Peyer's patch (tissue), 4 donors: ENCODE measurements around the gene ZNF761. TPM values are rescaled to one million over a fixed set of nuclear protein-coding genes. Genes with fewer than 3 reads are reported as not detected.
"Not testable (repeated sequence)": the region's sequence is repeated elsewhere in the genome, so short reads cannot be mapped to it uniquely, and the experiment has no call there.

ENCODE experiments used
- DNase-seq, 3 donors: peaks; one replicate each; pipeline ENCODE4 v3.0.0-alpha.2; 2017 to 2019
- H3K27ac ChIP-seq, 4 donors: fragments of 200-600 bp; sonication (generic); one replicate each; pipeline ENCODE4 v1.5.1; 2016 to 2019
- H3K27me3 ChIP-seq, 2 donors: fragments of 200-600 bp; sonication (generic); one replicate each; pipeline ENCODE4 v1.5.1; 2019
- H3K36me3 ChIP-seq, 3 donors: fragments of 200-600 bp; sonication (generic); one replicate each; pipeline ENCODE4 v1.5.1; 2016 to 2019
- H3K4me1 ChIP-seq, 4 donors: fragments of 200-600 bp; sonication (generic); one replicate each; pipeline ENCODE4 v1.5.1; 2016 to 2019
- H3K4me3 ChIP-seq, 4 donors: fragments of 200-600 bp; sonication (generic); 1 replicate in 3 of 4; 2 replicates in 1 of 4; pipeline ENCODE4 v1.5.1; 2016 to 2019; ENCODE audit warnings: mild to moderate bottlenecking in 1 of 4
- H3K9me3 ChIP-seq, 4 donors: fragments of 200-600 bp; sonication (generic); one replicate each; pipeline ENCODE4 v1.5.1; 2016 to 2019; ENCODE audit warnings: mild to moderate bottlenecking in 1 of 4
- POLR2A ChIP-seq, 2 donors: fragments of 450-650 bp; IDR thresholded peaks; one replicate each; pipeline ENCODE4 v1.5.1; 2017; ENCODE audit warnings: antibody characterized with exemption in 2 of 2, mild to moderate bottlenecking in 2 of 2, moderate library complexity in 2 of 2
- total RNA-seq, 4 donors: library from RNA; depleted of rRNA; stranded (reverse); fragments of >200 nt; gene quantifications; one replicate each; pipeline ENCODE4 v1.1.0, GENCODE V29; 2016
- TF ChIP-seq, protein P1 (sequence below), 6 experiments: fragments of 450-650 bp in 4 of 6; fragments of 200-600 bp in 2 of 6; sonication (generic) in 1 of 6; IDR thresholded peaks; one replicate each; pipeline ENCODE4 v1.5.1; 2017 to 2019; ENCODE audit warnings: antibody characterized with exemption in 6 of 6, mild to moderate bottlenecking in 3 of 6, moderate library complexity in 1 of 6

The ZNF761 gene
- total RNA-seq, 4 donors from 2014 or later, result 6.8 to 24.8 (median 9.5) TPM

DNA sequence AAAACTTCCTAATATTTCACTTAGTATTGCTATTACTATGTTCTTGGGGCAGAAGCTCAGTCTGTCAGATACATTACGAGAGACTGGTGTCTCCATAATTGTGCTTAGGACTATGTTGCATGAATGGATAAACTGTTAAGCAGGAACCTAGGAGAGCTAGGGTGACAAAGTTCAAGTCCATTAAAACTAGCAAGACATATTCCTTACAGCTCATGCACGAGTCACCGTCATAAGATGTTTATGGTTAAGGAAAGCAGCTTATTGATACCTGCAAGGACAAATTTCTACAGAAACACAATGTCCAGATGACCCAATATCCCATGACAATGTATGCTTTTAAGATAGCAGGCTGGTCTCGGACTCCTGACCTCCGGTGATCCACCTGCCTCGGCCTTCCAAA, 30.1 kb downstream of the ZNF761 start:
- H3K4me3 ChIP-seq, result no peak overlapping the region
- no peaks in the 10 kb centered on the region for H3K36me3 ChIP-seq
- H3K4me1 ChIP-seq, result peaks cover 0 to 4% (median 0%) of the 10 kb centered on the region in 4 donors
- H3K27me3 ChIP-seq, result no peaks in the 10 kb centered on the region
- H3K9me3 ChIP-seq, result peaks cover 0 to 30% (median 12%) of the 10 kb centered on the region in 4 donors
- TF ChIP-seq POLR2A (IDR thresholded peaks at IDR 0.05), result no peak
- TF ChIP-seq, protein P1, sequence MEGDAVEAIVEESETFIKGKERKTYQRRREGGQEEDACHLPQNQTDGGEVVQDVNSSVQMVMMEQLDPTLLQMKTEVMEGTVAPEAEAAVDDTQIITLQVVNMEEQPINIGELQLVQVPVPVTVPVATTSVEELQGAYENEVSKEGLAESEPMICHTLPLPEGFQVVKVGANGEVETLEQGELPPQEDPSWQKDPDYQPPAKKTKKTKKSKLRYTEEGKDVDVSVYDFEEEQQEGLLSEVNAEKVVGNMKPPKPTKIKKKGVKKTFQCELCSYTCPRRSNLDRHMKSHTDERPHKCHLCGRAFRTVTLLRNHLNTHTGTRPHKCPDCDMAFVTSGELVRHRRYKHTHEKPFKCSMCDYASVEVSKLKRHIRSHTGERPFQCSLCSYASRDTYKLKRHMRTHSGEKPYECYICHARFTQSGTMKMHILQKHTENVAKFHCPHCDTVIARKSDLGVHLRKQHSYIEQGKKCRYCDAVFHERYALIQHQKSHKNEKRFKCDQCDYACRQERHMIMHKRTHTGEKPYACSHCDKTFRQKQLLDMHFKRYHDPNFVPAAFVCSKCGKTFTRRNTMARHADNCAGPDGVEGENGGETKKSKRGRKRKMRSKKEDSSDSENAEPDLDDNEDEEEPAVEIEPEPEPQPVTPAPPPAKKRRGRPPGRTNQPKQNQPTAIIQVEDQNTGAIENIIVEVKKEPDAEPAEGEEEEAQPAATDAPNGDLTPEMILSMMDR (IDR thresholded peaks at IDR 0.05), result no peak
- H3K27ac ChIP-seq, result no peak overlapping the region
- DNase-seq, result no peak

DNA sequence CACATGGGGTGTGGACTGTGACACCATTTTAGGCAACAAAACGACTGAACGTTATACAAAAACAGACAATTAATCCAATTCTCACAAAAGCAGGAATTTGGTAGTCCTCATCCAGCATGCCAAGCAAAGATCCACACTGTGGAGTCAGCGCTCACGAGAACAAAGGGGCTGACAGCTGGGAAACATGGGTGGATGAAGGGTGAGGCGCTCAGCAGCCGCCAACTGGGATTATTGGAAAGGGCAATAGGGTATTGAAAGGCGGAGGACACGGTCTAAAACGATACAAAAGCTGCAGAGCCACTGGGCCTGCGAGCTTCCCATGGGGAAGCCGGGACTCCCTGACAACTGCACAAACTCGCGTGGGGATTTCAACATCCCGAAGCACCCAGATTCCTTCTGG, 31.1 kb downstream of the ZNF761 start:
- Histone ChIP-seq H3K27ac (no peak overlapping the region), H3K36me3 (no peaks in the 10 kb centered on the region), H3K27me3 (no peaks in the 10 kb centered on the region), H3K4me3 (no peak overlapping the region), H3K4me1 (peaks cover 0 to 6% (median 0%) of the 10 kb centered on the region in 4 donors), H3K9me3 (peaks cover 0 to 21% (median 7%) of the 10 kb centered on the region in 4 donors)
- no peak for DNase-seq
- TF ChIP-seq POLR2A (IDR thresholded peaks at IDR 0.05), result no peak
- TF ChIP-seq, protein P1 (IDR thresholded peaks at IDR 0.05), result no peak

DNA sequence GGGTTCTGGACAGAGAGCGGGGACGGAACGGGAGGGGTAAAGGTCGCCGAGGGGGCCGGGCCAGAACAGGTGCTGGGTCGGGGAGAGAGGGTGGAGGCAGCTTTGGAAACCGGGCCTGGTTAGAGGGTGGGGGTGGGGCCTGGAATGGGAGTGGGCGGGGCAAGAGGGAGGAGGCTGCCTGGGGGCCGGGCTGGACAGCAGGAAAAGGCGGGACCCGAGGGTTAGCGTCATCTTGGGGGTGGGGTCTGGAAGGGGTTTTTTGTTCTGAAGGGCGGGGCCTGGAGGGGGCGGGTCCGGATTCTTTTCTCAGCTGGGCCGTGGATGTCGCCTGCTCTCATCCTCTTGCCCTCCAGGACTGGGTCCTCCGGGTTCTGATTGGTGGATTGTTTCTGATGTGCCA, 31.5 kb downstream of the ZNF761 start:
- H3K4me1 ChIP-seq, result peaks cover 0 to 9% (median 0%) of the 10 kb centered on the region in 4 donors
- peak in 1 of 3 donors; percentile 45 for DNase-seq

DNA sequence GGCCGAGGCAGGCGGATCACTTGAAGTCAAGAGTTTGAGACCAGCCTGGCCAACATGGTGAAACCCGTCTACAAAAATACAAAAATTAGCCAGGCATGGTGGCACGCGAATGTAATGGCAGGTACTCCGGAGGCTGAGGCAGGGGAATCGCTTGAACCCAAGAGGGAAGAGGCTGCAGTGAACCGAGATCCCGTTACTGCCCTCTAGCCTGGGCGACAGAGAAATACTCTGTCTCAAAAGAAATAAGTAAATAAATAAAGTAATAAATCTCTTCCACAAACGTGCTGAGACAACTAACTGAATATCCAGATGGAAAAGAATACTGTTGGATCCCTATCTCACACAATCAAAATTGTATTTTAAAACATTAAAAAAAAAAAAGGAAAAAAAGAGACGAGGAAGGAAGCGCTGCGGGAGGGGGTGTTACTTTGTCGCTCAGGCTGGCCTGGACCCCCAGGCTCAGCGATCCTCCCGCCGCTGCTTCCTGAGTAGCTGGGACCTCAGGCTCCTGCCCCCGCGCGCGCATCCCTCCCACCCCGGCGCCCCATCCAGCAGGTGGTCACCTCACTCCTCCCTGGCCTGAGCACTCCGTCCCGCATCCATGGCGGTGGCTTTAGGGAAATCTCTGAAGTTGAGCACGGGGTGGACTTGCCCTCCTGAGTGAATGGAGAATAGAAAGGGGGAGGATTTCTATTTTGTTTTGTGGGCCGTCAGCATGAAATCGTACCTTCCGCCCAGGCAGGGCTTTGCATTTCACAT, 35.1 kb downstream of the ZNF761 start:
- TF ChIP-seq, protein P1 (IDR thresholded peaks at IDR 0.05), result no peak
- no peak for TF ChIP-seq POLR2A (IDR thresholded peaks at IDR 0.05)
- Histone ChIP-seq H3K4me3 (peak overlapping the region; percentile 51 to 81 (median 58)), H3K27me3 (no peaks in the 10 kb centered on the region), H3K36me3 (no peaks in the 10 kb centered on the region), H3K4me1 (peaks cover 0 to 12% (median 0%) of the 10 kb centered on the region in 4 donors), H3K9me3 (peaks cover 0 to 20% (median 2%) of the 10 kb centered on the region in 4 donors), H3K27ac (peak overlapping the region in 3 of 4 donors; percentile 51 to 79 (median 66))
- peak in 2 of 3 donors; percentile 24 to 53 for DNase-seq

More for the DNA sequence above, 31.5 kb downstream of the ZNF761 start:
- Histone ChIP-seq H3K9me3 (peaks cover 0 to 18% (median 7%) of the 10 kb centered on the region in 4 donors), H3K36me3 (no peaks in the 10 kb centered on the region), H3K27me3 (no peaks in the 10 kb centered on the region), H3K4me3 (no peak overlapping the region), H3K27ac (no peak overlapping the region)
- no peak for TF ChIP-seq POLR2A (IDR thresholded peaks at IDR 0.05)
- TF ChIP-seq, protein P1 (IDR thresholded peaks at IDR 0.05), result no peak

DNA sequence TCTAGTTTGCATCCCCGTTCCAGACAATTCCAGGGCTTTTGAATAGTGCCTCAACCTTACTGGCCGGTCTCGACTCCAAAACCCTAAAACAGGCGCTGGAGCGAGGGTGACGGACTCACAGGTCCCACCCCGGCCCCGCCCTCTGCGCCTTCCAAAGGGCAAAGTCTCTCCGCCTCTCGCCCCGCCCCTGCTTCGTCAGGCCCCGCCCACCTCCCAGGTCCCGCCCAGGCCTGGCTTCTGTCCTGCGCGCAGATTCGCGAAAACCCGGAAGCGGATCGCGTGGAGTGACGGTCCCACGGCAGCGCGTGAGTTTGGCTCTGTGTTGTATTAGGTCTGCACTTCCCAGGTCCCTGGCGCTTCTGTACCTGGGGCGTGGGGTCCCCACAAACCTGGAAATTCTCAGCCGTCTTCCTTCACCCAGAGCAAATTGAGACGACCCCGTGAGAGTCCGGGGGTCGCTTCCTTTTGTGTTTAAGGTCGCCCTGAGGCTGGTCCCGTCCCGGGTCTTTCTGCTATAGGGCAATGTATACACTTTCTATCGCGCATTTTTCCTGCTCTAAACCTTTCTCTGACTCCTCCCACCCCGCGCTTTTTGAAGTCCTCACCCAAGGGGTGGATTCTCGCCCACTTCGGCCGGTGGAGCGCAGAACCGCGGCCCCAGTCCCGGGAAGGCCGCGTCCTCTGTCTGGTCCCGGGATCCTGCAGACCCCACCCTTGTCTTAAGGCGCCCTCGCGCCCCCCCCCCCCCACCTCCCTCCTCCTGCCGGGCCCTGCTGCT, 35.9 kb downstream of the ZNF761 start, which contains the start of gene ZNF813:
Gene ZNF813 (plus strand): TSS at position 249 of the 778 bp plus-strand sequence. CDS start 16,090 bp downstream, outside the sequence.
- H3K27ac ChIP-seq, result peak within 1 kb of the TSS; percentile 51 to 79 (median 71)
- peaks cover 0 to 12% (median 0%) of the 10 kb centered on the region in 4 donors for H3K4me1 ChIP-seq
- DNase-seq, result peak; percentile 98 to 99 (median 98)
- no peaks in the 10 kb centered on the region for H3K27me3 ChIP-seq
- H3K36me3 ChIP-seq, result no peaks in the 10 kb centered on the region
- H3K4me3 ChIP-seq, result peak within 1 kb of the TSS; percentile 51 to 81 (median 58)
- peak in 1 of 2 donors; percentile 46 for TF ChIP-seq POLR2A (IDR thresholded peaks at IDR 0.05)
- TF ChIP-seq, protein P1 (IDR thresholded peaks at IDR 0.05), result no peak
- peaks cover 0 to 20% (median 2%) of the 10 kb centered on the region in 4 donors for H3K9me3 ChIP-seq

DNA sequence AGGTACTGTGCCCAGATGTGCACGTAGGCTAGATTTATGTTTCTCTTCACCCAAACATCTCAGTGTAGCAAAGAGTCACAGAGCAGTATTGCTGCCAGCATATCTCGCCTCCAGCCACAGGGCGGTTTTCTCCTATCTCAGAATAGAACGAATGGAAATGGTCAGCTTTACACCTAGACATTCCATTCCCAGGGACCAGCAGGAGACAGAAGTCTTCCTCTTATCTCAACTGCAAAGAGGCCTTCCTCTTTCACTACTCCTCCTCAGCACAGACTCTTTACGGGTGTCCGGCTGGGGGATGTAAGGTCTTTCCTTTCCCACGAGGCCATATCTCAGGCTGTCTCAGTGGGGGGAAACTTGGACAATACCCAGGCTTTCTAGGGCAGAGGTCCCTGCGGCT, 36.8 kb downstream of the ZNF761 start:
- DNase-seq, result not testable (repeated sequence)
- H3K4me3 ChIP-seq, result peak overlapping the region in 1 of 4 donors; percentile 81

More for the DNA sequence above, 36.8 kb downstream of the ZNF761 start:
- Histone ChIP-seq H3K27ac (peak overlapping the region in 1 of 4 donors; percentile 66), H3K4me1 (peaks cover 0 to 12% (median 0%) of the 10 kb centered on the region in 4 donors), H3K9me3 (peaks cover 0 to 19% (median 0%) of the 10 kb centered on the region in 4 donors)
- not testable (repeated sequence) for H3K27me3 ChIP-seq, H3K36me3 ChIP-seq
